ENCODE data around the gene UBB. TPM values are rescaled to one million over a fixed set of nuclear protein-coding genes. Genes with fewer than 3 reads are reported as not detected.
A peak's percentile ranks its signal among the peaks of the same experiment; 100 is the strongest.

The UBB gene
- total and polyA plus RNA-seq, 2 donors from 2014 or later: 1,214 to 2,605 TPM

DNA sequence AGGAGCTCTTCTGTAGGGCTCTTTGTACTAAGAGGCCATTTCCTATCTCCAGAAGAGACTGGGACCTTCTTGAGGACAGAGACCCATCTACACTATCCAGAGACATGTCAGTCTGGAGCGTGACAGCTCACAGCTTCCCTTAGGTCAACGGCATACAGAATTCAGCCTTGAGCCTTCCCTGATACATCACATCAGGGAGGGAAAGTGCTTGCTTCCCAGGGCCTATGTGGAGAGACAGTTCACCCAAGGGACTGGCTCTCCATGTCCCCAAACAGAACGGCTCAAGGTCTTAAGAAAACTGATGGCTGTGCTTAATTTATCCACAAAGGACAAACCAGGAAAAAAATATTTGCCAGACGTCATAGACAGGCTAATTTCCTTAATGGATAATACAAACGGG, 35.3 kb upstream of the UBB start:
- no peak for DNase-seq
- Histone ChIP-seq H3K4me1 (ENCODE audit: control insufficient read depth in 2 of 3, insufficient read depth in 2 of 3, low read depth in 1 of 3, low read length in 3 of 3) (no peaks in the 10 kb centered on the region), H3K36me3 (ENCODE audit: control insufficient read depth in 2 of 3, insufficient read depth in 3 of 3, low read length in 3 of 3) (peaks cover 0 to 11% (median 6%) of the 10 kb centered on the region in 3 donors), H3K27ac (ENCODE audit: low read depth in 2 of 2, low read length in 2 of 2) (no peak overlapping the region), H3K9me3 (ENCODE audit: control insufficient read depth in 2 of 3, insufficient read depth in 1 of 3, low read length in 3 of 3) (no peaks in the 10 kb centered on the region), H3K27me3 (ENCODE audit: control insufficient read depth, insufficient read depth, low read length) (no peaks in the 10 kb centered on the region), H3K4me3 (ENCODE audit: low read length in 3 of 3) (no peak overlapping the region), H3K9ac (ENCODE audit: low read length in 3 of 3) (no peak overlapping the region)
- intact Hi-C loops (cut with DNase I): no loop called here
- no peak for FAIRE-seq
- TF ChIP-seq, protein P1, sequence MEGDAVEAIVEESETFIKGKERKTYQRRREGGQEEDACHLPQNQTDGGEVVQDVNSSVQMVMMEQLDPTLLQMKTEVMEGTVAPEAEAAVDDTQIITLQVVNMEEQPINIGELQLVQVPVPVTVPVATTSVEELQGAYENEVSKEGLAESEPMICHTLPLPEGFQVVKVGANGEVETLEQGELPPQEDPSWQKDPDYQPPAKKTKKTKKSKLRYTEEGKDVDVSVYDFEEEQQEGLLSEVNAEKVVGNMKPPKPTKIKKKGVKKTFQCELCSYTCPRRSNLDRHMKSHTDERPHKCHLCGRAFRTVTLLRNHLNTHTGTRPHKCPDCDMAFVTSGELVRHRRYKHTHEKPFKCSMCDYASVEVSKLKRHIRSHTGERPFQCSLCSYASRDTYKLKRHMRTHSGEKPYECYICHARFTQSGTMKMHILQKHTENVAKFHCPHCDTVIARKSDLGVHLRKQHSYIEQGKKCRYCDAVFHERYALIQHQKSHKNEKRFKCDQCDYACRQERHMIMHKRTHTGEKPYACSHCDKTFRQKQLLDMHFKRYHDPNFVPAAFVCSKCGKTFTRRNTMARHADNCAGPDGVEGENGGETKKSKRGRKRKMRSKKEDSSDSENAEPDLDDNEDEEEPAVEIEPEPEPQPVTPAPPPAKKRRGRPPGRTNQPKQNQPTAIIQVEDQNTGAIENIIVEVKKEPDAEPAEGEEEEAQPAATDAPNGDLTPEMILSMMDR (IDR thresholded peaks at IDR 0.05; ENCODE audit: borderline replicate concordance, extremely low read depth, insufficient read depth): no peak

DNA sequence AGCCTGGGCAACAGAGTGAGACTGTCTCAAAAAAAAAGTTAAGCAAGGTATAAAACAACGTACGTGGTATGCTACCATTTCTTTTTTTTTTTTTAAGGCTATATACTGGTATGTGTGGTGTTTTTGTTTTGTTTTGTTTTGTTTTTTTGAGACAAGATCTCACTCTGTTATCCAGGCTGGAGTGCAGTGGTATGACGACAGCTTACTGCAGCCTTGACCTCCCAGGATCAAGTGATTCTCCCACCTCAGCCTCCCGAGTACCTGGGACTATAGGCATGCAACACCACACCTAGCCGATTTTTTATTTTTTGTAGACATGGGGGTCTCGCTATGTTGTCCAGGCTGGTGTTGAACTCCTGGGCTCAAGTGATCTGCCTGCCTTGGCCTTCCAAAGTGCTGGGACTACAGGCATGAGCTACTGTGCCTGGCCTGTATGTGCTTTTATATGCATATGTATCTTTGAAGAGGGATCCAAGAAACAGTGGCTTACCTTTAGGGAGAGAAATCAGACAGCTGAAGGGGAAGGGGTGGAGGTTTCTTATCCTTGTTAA, 34.1 kb upstream of the UBB start:
- FAIRE-seq: no peak
- no peak for DNase-seq
- Histone ChIP-seq H3K9me3 (ENCODE audit: control insufficient read depth in 2 of 3, insufficient read depth in 1 of 3, low read length in 3 of 3) (no peaks in the 10 kb centered on the region), H3K27ac (ENCODE audit: low read depth in 2 of 2, low read length in 2 of 2) (no peak overlapping the region), H3K36me3 (ENCODE audit: control insufficient read depth in 2 of 3, insufficient read depth in 3 of 3, low read length in 3 of 3) (peaks cover 0 to 11% (median 6%) of the 10 kb centered on the region in 3 donors), H3K4me1 (ENCODE audit: control insufficient read depth in 2 of 3, insufficient read depth in 2 of 3, low read depth in 1 of 3, low read length in 3 of 3) (no peaks in the 10 kb centered on the region), H3K27me3 (ENCODE audit: control insufficient read depth, insufficient read depth, low read length) (no peaks in the 10 kb centered on the region), H3K4me3 (ENCODE audit: low read length in 3 of 3) (no peak overlapping the region), H3K9ac (ENCODE audit: low read length in 3 of 3) (no peak overlapping the region)
- intact Hi-C loops (cut with DNase I): no loop called here
- TF ChIP-seq, protein P1 (IDR thresholded peaks at IDR 0.05; ENCODE audit: borderline replicate concordance, extremely low read depth, insufficient read depth): no peak

DNA sequence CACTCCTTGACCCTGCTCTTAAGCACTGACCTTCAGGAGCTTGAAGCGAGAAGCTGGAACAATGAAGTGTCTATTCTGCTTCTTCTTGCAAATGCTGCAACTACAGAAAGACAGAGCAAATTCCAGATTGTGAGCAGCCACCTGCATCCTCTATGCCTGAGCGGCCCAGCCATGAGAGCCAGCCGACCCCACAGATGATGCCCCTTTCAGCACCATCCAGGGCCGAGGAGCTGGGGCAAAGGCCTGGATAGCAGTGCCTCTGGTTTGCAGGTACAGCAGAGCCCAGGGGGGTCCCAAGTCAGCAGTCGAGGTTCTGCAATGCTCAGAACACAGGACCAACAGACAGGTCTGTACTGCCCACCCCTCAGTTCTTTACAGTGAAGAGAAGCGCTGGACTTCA, 32.3 kb upstream of the UBB start:
- DNase-seq: peak in 3 of 5 donors; percentile 22 to 31 (median 26)
- peaks cover 0 to 1% (median 0%) of the 10 kb centered on the region in 3 donors for H3K4me1 ChIP-seq (ENCODE audit: control insufficient read depth in 2 of 3, insufficient read depth in 2 of 3, low read depth in 1 of 3, low read length in 3 of 3)
- TF ChIP-seq, protein P1 (IDR thresholded peaks at IDR 0.05; ENCODE audit: borderline replicate concordance, extremely low read depth, insufficient read depth): no peak
- no peak for FAIRE-seq
- no peak overlapping the region for H3K9ac ChIP-seq (ENCODE audit: low read length in 3 of 3)
- H3K9me3 ChIP-seq (ENCODE audit: control insufficient read depth in 2 of 3, insufficient read depth in 1 of 3, low read length in 3 of 3): no peaks in the 10 kb centered on the region
- no peak overlapping the region for H3K4me3 ChIP-seq (ENCODE audit: low read length in 3 of 3)
- H3K27me3 ChIP-seq (ENCODE audit: control insufficient read depth, insufficient read depth, low read length): no peaks in the 10 kb centered on the region
- intact Hi-C loops (cut with DNase I): no loop called here
- H3K27ac ChIP-seq (ENCODE audit: low read depth in 2 of 2, low read length in 2 of 2): no peak overlapping the region
- H3K36me3 ChIP-seq (ENCODE audit: control insufficient read depth in 2 of 3, insufficient read depth in 3 of 3, low read length in 3 of 3): peaks cover 0 to 6% (median 0%) of the 10 kb centered on the region in 3 donors

DNA sequence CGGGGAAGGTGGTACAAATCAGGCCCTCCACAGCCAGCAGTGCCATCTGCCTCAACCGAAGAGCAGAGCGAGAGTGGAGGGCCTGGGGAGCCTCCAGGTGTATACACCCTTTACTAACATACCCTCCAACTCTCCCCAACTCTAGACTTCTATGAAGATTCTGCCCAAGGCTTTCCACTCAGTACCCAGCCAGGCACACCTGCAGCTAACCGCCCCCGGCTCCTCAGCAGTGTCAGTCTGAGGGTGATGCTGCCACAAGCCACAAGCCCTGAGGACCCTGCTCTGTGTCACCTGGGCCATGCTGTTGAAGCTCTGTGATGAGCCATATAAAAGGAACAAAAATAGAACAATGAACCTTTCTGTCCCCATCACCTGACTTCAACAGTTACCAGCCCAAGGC, 31.5 kb upstream of the UBB start:
- TF ChIP-seq, protein P1 (IDR thresholded peaks at IDR 0.05; ENCODE audit: borderline replicate concordance, extremely low read depth, insufficient read depth): no peak
- H3K9me3 ChIP-seq (ENCODE audit: control insufficient read depth in 2 of 3, insufficient read depth in 1 of 3, low read length in 3 of 3): no peaks in the 10 kb centered on the region
- no peak overlapping the region for H3K9ac ChIP-seq (ENCODE audit: low read length in 3 of 3)
- H3K36me3 ChIP-seq (ENCODE audit: control insufficient read depth in 2 of 3, insufficient read depth in 3 of 3, low read length in 3 of 3): peaks cover 0 to 3% (median 0%) of the 10 kb centered on the region in 3 donors
- no peak overlapping the region for H3K4me3 ChIP-seq (ENCODE audit: low read length in 3 of 3)
- DNase-seq (no peak), FAIRE-seq (no peak)
- no peaks in the 10 kb centered on the region for H3K27me3 ChIP-seq (ENCODE audit: control insufficient read depth, insufficient read depth, low read length)
- H3K27ac ChIP-seq (ENCODE audit: low read depth in 2 of 2, low read length in 2 of 2): no peak overlapping the region
- intact Hi-C loops (cut with DNase I): no loop called here
- H3K4me1 ChIP-seq (ENCODE audit: control insufficient read depth in 2 of 3, insufficient read depth in 2 of 3, low read depth in 1 of 3, low read length in 3 of 3): peaks cover 0 to 2% (median 0%) of the 10 kb centered on the region in 3 donors
